HEK293 (cell line): ENCODE results near the gene SLC9A9.

Experiments
- MEIS1 ChIP-seq: sonication (generic); formaldehyde crosslinking; IDR thresholded peaks from 2 replicates; pipeline ENCODE4 v1.8.1; 2022; ENCODE audit warnings: missing genetic modification reagents, mild to moderate bottlenecking, borderline replicate concordance
- RBAK ChIP-seq: fragments of 450-650 bp; formaldehyde crosslinking; IDR thresholded peaks from 2 replicates; pipeline ENCODE4 v1.5.1; 2016; ENCODE audit warnings: missing biosample characterization, missing genetic modification characterization
- REPIN1 ChIP-seq: fragments of 450-650 bp; formaldehyde crosslinking; IDR thresholded peaks from 2 replicates; pipeline ENCODE4 v1.5.1; 2017; ENCODE audit warnings: missing biosample characterization, missing genetic modification characterization, low read depth
- ZBTB21 ChIP-seq: fragments of 450-650 bp; formaldehyde crosslinking; IDR thresholded peaks from 2 replicates; pipeline ENCODE4 v1.5.1; 2017; ENCODE audit warnings: missing biosample characterization, missing genetic modification characterization
- ZNF184 ChIP-seq: fragments of 450-650 bp; IDR thresholded peaks from 2 replicates; pipeline ENCODE4 v1.5.1; 2018; ENCODE audit warnings: missing biosample characterization, mild to moderate bottlenecking, missing genetic modification characterization
- ZNF24 ChIP-seq: fragments of 450-650 bp; formaldehyde crosslinking; IDR thresholded peaks from 2 replicates; pipeline ENCODE4 v1.5.1; 2016; ENCODE audit warnings: missing biosample characterization, missing genetic modification characterization
- ZNF654 ChIP-seq: fragments of 450-650 bp; formaldehyde crosslinking; IDR thresholded peaks from 2 replicates; pipeline ENCODE4 v1.5.1; 2016; ENCODE audit warnings: low read depth, missing biosample characterization, missing genetic modification characterization
- TF ChIP-seq, protein P1 (sequence below): fragments of 450-650 bp; formaldehyde crosslinking; IDR thresholded peaks from 2 replicates; pipeline ENCODE4 v1.5.1; 2016; ENCODE audit warnings: missing biosample characterization, missing genetic modification characterization
- TF ChIP-seq, protein P2 (sequence below): fragments of 450-650 bp; formaldehyde crosslinking; IDR thresholded peaks from 2 replicates; pipeline ENCODE4 v1.5.1; 2016; ENCODE audit warnings: missing biosample characterization, missing genetic modification characterization
- TF ChIP-seq, protein P3 (sequence below): fragments of 450-650 bp; formaldehyde crosslinking; conservative IDR thresholded peaks from 2 replicates; pipeline ENCODE4 v1.5.1; 2016; ENCODE audit warnings: low read depth, missing biosample characterization, missing genetic modification characterization

DNA sequence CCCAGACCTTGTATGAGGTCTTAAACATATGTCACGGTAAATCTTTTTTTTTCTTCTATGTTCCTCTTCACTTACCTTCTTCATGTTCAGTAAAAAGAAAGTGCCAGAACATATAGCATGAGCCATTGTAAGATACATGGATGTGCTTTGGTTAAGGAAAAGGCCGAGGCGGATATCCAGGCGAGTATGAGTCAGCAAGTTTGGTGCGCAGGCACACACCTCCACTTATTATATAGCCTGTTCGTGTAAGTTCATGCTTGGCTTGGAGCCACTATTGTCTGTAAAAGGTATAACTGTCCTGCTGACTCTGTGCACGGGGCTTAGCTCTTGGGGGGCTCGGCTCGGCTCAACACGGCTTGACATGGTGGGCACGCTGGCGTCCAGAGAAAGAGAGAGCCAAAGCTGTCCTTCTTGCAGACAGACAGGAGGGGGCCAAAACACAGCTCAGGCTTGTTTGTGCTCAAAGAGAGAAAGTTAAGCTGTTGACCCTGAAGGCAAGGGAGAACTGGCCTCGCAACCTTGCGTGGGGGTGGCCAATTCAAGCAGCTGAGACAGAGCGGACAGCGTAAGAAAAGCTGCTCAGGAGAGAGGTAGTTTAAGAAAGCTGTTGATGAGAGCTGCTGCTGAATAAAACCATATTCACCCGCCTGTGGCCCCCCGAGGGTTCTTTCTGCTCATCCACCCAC is 251.2 kb downstream of the SLC9A9 start:
- TF ChIP-seq ZNF24 (no peak), REPIN1 (tag by site-specific recombination) (no peak), MEIS1 (no peak), ZNF184 (tag by site-specific recombination) (no peak), RBAK (no peak), ZBTB21 (tag by site-specific recombination) (no peak), ZNF654 (no peak)
- TF ChIP-seq, protein P1, sequence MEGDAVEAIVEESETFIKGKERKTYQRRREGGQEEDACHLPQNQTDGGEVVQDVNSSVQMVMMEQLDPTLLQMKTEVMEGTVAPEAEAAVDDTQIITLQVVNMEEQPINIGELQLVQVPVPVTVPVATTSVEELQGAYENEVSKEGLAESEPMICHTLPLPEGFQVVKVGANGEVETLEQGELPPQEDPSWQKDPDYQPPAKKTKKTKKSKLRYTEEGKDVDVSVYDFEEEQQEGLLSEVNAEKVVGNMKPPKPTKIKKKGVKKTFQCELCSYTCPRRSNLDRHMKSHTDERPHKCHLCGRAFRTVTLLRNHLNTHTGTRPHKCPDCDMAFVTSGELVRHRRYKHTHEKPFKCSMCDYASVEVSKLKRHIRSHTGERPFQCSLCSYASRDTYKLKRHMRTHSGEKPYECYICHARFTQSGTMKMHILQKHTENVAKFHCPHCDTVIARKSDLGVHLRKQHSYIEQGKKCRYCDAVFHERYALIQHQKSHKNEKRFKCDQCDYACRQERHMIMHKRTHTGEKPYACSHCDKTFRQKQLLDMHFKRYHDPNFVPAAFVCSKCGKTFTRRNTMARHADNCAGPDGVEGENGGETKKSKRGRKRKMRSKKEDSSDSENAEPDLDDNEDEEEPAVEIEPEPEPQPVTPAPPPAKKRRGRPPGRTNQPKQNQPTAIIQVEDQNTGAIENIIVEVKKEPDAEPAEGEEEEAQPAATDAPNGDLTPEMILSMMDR (tag by site-specific recombination) = no peak
- TF ChIP-seq, protein P2, sequence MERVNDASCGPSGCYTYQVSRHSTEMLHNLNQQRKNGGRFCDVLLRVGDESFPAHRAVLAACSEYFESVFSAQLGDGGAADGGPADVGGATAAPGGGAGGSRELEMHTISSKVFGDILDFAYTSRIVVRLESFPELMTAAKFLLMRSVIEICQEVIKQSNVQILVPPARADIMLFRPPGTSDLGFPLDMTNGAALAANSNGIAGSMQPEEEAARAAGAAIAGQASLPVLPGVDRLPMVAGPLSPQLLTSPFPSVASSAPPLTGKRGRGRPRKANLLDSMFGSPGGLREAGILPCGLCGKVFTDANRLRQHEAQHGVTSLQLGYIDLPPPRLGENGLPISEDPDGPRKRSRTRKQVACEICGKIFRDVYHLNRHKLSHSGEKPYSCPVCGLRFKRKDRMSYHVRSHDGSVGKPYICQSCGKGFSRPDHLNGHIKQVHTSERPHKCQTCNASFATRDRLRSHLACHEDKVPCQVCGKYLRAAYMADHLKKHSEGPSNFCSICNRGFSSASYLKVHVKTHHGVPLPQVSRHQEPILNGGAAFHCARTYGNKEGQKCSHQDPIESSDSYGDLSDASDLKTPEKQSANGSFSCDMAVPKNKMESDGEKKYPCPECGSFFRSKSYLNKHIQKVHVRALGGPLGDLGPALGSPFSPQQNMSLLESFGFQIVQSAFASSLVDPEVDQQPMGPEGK (tag by site-specific recombination) = no peak
- TF ChIP-seq, protein P3, sequence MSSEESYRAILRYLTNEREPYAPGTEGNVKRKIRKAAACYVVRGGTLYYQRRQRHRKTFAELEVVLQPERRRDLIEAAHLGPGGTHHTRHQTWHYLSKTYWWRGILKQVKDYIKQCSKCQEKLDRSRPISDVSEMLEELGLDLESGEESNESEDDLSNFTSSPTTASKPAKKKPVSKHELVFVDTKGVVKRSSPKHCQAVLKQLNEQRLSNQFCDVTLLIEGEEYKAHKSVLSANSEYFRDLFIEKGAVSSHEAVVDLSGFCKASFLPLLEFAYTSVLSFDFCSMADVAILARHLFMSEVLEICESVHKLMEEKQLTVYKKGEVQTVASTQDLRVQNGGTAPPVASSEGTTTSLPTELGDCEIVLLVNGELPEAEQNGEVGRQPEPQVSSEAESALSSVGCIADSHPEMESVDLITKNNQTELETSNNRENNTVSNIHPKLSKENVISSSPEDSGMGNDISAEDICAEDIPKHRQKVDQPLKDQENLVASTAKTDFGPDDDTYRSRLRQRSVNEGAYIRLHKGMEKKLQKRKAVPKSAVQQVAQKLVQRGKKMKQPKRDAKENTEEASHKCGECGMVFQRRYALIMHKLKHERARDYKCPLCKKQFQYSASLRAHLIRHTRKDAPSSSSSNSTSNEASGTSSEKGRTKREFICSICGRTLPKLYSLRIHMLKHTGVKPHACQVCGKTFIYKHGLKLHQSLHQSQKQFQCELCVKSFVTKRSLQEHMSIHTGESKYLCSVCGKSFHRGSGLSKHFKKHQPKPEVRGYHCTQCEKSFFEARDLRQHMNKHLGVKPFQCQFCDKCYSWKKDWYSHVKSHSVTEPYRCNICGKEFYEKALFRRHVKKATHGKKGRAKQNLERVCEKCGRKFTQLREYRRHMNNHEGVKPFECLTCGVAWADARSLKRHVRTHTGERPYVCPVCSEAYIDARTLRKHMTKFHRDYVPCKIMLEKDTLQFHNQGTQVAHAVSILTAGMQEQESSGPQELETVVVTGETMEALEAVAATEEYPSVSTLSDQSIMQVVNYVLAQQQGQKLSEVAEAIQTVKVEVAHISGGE = no peak
